Psoas muscle (tissue), 8 donors: ENCODE measurements around the gene FAM200B. TPM values are rescaled to one million over a fixed set of nuclear protein-coding genes. Genes with fewer than 3 reads are reported as not detected.

Experiments
- ATAC-seq, 4 donors: fragments of 200-7000 bp; cut with Tn5 transposase; one replicate each; pipeline ENCODE4 v1.9.1; 2020; ENCODE audit warnings: moderate library complexity in 3 of 4, mild to moderate bottlenecking in 2 of 4
- DNase-seq, 2 donors: peaks; one replicate each; pipeline ENCODE4 v3.0.0-alpha.2; 2020
- H3K27ac ChIP-seq: fragments of 200-600 bp; one replicate; pipeline ENCODE4 v1.8.0; 2022
- H3K27me3 ChIP-seq, 3 donors: fragments of 200-600 bp in 1 of 3; one replicate each; pipeline versions ENCODE4 v1.6.1 to v1.8.0; 2013 to 2022; ENCODE audit warnings: low read length in 2 of 3, mild to moderate bottlenecking in 2 of 3, moderate library complexity in 1 of 3; ENCODE audit not compliant: insufficient read depth in 3 of 3
- H3K36me3 ChIP-seq, 2 donors: fragments of 200-600 bp in 1 of 2; one replicate each; pipeline versions ENCODE4 v1.6.1 to v1.8.0; 2013 to 2022; ENCODE audit warnings: low read depth in 1 of 2, mild to moderate bottlenecking in 1 of 2, moderate library complexity in 1 of 2; ENCODE audit not compliant: insufficient read depth in 1 of 2
- H3K4me1 ChIP-seq: fragments of 200-600 bp; one replicate; pipeline ENCODE4 v1.8.0; 2022
- H3K4me3 ChIP-seq: fragments of 200-600 bp; one replicate; pipeline ENCODE4 v1.8.0; 2022; ENCODE audit warnings: mild to moderate bottlenecking
- H3K9me3 ChIP-seq: fragments of 200-600 bp; one replicate; pipeline ENCODE4 v1.8.0; 2022
- CTCF ChIP-seq: fragments of 200-600 bp; IDR thresholded peaks from one replicate; pipeline ENCODE4 v1.8.0; 2022; ENCODE audit warnings: antibody characterized with exemption
- WGBS, 3 donors: extraction: QIAGEN DNeasy Blood & Tissue Kit; methylation state at CpG; one replicate each; pipeline versions ENCODE4 v1.1.6 to v1.1.7; 2013; 5-methylcytosine and 5-hydroxymethylcytosine counted together
- intact Hi-C, 2 donors: fragments of 100-400 bp; cut with DNase I; formaldehyde crosslinking; loops; one replicate each; pipeline versions ENCODE4 v1.11.0 to v1.14.2; 2022
- polyA plus RNA-seq, 3 donors: library from polyadenylated mRNA; stranded (reverse); fragments of 200-250 nt; gene quantifications; one replicate each; pipeline ENCODE4 v1.2.3, GENCODE V29; 2013
- total RNA-seq, 4 donors: library from RNA; stranded (reverse); fragmentation: NEBNext Ultra II Directional in 2 of 4; extraction: Animal tissue kit (Norgen Biotek cat#: 25700) in 2 of 4; gene quantifications; one replicate each; pipeline versions ENCODE4 v1.2.1 to v1.2.4, GENCODE V29; 2021 to 2023
- donor health status: healthy with polysubstance abuse.
- donor health status: DM: no; HTN: no; CAD: no; lungs with moderate emphysema.
- donor health status: Bipolar disorder and iron deficiency.
- donor health status: healthy.
- donor health status: DM: yes; HTN: yes; CAD: no.
- donor health status: DM: no; HTN: no; CAD: no.
- donor health status: DM: no; HTN: no; CAD: no.
- donor health status: DM: yes; HTN: yes; CAD: no.

The FAM200B gene
- total and polyA plus RNA-seq, 7 donors, result 16.3 to 44.2 (median 21.3) TPM

DNA sequence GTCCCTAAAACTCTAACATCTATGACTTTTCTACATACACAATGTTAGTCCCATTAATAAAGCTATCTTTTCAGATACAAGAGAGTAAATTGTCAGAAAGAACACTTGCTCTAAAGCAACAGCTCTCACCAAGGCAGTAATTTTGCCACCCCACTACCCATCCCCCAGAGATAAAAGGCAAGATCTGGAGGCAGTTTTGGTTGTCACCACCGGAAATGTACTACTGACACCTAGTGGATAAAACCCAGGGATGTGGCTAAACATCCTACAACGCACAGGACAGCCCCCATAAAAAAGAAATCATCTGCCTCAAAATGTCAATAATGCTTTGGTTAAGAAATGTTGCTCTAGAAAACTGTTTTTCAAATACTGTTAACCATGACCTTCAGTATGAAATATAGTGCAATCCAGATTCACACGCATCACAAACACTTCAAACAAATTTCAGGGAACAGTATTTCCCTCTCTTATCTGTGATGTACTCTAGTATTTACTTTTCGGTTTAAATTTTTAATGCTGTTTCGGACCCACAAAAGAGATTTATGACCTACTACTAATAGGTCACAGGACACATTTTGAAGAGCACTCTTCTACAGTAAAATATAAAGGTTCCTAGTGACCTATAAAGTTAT, 31.6 kb upstream of the FAM200B start:
- peaks cover 65% of the 10 kb centered on the region for H3K4me1 ChIP-seq
- DNase-seq (no peak), ATAC-seq (peak; percentile 76 to 90 (median 87))
- H3K27me3 ChIP-seq, result no peaks in the 10 kb centered on the region
- intact Hi-C loops, result loop anchor here (5.0 to 10.0 kb wide), 4 partner anchors 173 to 815 kb away; partner anchors contain the start of gene CPEB2 (in 1 of the 2)
- H3K4me3 ChIP-seq, result peak overlapping the region; percentile 20
- no peak overlapping the region for H3K27ac ChIP-seq
- peak; percentile 70 for TF ChIP-seq CTCF
- 33 to 51% (median 41%) methylated on average over 5 of the region's 5 CpGs for WGBS, 3 donors
- H3K9me3 ChIP-seq, result no peaks in the 10 kb centered on the region
- no peaks in the 10 kb centered on the region for H3K36me3 ChIP-seq

DNA sequence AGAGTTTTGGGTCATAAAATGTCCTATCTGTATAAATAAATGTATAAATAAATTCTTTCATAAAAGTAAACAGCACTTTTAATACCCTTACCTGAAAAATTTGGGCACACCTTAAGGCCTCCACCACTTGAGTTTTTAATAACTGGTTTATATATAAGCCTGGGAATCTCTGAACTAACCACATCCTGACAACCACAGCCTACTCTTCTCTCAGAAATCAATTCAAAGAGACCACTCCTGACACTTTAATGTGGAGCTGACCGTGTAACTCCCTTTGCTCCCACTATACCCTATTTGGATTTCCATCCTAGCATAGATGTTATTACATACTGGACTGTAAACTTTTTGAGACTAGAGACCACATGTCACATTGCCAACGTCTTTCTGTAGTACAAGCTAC, 30.0 kb upstream of the FAM200B start:
- Histone ChIP-seq H3K27me3 (no peaks in the 10 kb centered on the region), H3K36me3 (no peaks in the 10 kb centered on the region), H3K9me3 (no peaks in the 10 kb centered on the region), H3K4me3 (peak overlapping the region; percentile 83), H3K4me1 (peaks cover 60% of the 10 kb centered on the region), H3K27ac (peak overlapping the region; percentile 58)
- WGBS, 3 donors, result 8 to 22% (median 12%) methylated on average over 2 of the region's 2 CpGs
- no peak for ATAC-seq
- no peak for DNase-seq
- intact Hi-C loops, result loop anchor here (5.0 to 10.0 kb wide), 4 partner anchors 174 to 817 kb away; partner anchors contain the start of gene CPEB2 (in 1 of the 2)
- TF ChIP-seq CTCF, result no peak

DNA sequence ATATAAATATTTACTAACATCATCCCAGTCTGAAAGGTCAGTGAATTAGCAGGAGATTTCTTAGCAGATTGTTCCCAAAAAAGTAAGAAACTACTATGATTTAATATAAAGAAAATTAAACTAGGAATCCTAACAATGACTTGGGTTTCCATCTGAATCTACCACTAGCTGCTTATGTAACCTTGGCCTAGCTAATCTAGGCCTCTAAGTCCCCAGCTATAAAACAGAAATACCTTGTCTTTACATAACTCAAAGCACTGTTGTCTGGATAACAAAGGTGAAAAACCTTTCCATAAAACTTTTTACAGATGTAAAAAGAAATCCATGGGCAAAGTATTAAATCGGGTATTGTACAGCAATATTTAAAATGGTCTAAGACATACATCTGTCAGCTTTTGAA, 29.4 kb upstream of the FAM200B start:
- Histone ChIP-seq H3K36me3 (no peaks in the 10 kb centered on the region), H3K4me3 (peak overlapping the region; percentile 83), H3K27ac (peak overlapping the region; percentile 58), H3K9me3 (no peaks in the 10 kb centered on the region), H3K27me3 (no peaks in the 10 kb centered on the region), H3K4me1 (peaks cover 59% of the 10 kb centered on the region)
- no peak for ATAC-seq
- DNase-seq, result no peak
- WGBS, 3 donors, result 54 to 79% (median 56%) methylated on average over 1 of the region's 1 CpG
- intact Hi-C loops, result loop anchor here (5.0 to 10.0 kb wide), 4 partner anchors 175 to 817 kb away; partner anchors contain the start of gene CPEB2 (in 1 of the 2)
- no peak for TF ChIP-seq CTCF

GRCh38 chr4:15652841-15653240, 28.8 kb upstream of the FAM200B start:
- Histone ChIP-seq H3K4me3 (peak overlapping the region; percentile 83), H3K9me3 (no peaks in the 10 kb centered on the region), H3K27me3 (no peaks in the 10 kb centered on the region), H3K27ac (peak overlapping the region; percentile 100), H3K36me3 (no peaks in the 10 kb centered on the region), H3K4me1 (peaks cover 53% of the 10 kb centered on the region)
- WGBS, 3 donors, result 24 to 31% (median 27%) methylated on average over 4 of the region's 4 CpGs
- intact Hi-C loops, result loop anchor here (5.0 to 10.0 kb wide), 4 partner anchors 176 to 818 kb away; partner anchors contain the start of gene CPEB2 (in 1 of the 2)
- DNase-seq, result no peak
- ATAC-seq, result no peak
- no peak for TF ChIP-seq CTCF
